Gastroesophageal sphincter (tissue), 3 donors: Measurements from ENCODE around the gene NSD2.

ENCODE experiments used
- POLR2AphosphoS5 ChIP-seq: sonication (generic); formaldehyde crosslinking; IDR thresholded peaks from one replicate; pipeline ENCODE4 v1.6.1; 2017; ENCODE audit warnings: antibody characterized with exemption
- TF ChIP-seq, protein P1 (sequence below), 4 experiments: fragments of 200-600 bp in 2 of 4; fragments of 450-650 bp in 2 of 4; sonication (generic) in 1 of 4; IDR thresholded peaks; one replicate each; pipeline ENCODE4 v1.5.1; 2017 to 2019; ENCODE audit warnings: antibody characterized with exemption in 4 of 4, mild to moderate bottlenecking in 2 of 4, moderate library complexity in 2 of 4

GRCh38 chr4:1970926-1971325 is 99.7 kb downstream of the NSD2 start:
- no peak for TF ChIP-seq POLR2AphosphoS5
- TF ChIP-seq, protein P1, sequence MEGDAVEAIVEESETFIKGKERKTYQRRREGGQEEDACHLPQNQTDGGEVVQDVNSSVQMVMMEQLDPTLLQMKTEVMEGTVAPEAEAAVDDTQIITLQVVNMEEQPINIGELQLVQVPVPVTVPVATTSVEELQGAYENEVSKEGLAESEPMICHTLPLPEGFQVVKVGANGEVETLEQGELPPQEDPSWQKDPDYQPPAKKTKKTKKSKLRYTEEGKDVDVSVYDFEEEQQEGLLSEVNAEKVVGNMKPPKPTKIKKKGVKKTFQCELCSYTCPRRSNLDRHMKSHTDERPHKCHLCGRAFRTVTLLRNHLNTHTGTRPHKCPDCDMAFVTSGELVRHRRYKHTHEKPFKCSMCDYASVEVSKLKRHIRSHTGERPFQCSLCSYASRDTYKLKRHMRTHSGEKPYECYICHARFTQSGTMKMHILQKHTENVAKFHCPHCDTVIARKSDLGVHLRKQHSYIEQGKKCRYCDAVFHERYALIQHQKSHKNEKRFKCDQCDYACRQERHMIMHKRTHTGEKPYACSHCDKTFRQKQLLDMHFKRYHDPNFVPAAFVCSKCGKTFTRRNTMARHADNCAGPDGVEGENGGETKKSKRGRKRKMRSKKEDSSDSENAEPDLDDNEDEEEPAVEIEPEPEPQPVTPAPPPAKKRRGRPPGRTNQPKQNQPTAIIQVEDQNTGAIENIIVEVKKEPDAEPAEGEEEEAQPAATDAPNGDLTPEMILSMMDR (IDR thresholded peaks at IDR 0.05): no peak
